ENCODE data around the gene ANP32B.
"Not testable (repeated sequence)": the region's sequence is repeated elsewhere in the genome, so short reads cannot be mapped to it uniquely, and the experiment has no call there.

ANP32B gene

GRCh38 chr9:97962575-97962974 is 20.6 kb upstream of the ANP32B start:
- in situ Hi-C loops (cut with MboI; ENCODE audit: low sequenced_read_pairs): no loop called here

DNA sequence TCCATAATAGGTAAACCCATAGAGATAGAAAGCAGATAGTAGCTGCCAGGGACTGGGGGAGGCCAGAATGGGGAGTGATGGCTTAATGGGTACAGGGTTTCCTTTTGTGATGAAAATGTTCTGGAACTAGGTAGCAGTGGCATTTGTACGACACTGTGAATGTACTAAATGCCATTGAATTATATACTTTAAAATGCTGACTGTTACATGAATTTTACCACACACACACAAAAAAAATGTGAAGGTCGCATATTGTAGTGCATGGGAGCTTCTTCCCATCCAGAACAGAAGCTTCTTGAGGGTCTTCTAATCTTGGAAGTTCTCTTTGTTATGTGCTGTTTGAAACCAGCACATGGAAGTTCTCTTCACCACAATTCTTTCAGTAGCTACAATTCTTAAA is 19.9 kb upstream of the ANP32B start:
- in situ Hi-C loops (cut with MboI; ENCODE audit: low sequenced_read_pairs): no loop called here

GRCh38 chr9:97964901-97965300 is 18.2 kb upstream of the ANP32B start:
- in situ Hi-C loops (cut with MboI; ENCODE audit: low sequenced_read_pairs): no loop called here

GRCh38 chr9:97966493-97966892 is 16.6 kb upstream of the ANP32B start:
- in situ Hi-C loops (cut with MboI; ENCODE audit: low sequenced_read_pairs): no loop called here

DNA sequence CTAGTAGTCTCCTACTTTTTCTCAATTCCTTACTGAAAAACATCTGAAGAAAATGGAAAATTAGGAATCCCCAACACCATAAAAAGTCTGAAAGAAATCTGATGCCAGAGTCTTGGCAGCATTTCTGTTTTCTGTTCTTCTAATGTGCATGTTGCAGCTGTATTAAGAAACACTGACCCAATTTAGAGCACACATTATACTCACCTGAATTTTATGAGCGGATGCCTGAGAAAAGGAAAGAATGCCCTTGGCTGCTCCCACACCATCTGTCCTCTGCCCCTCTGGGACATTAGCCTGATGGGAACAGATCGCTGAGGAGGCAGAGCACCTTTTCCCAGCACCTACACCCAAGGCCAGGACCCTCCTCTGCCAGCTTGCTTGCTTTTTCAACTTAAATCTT is 14.1 kb upstream of the ANP32B start:
- in situ Hi-C loops (cut with MboI; ENCODE audit: low sequenced_read_pairs): no loop called here

- in situ Hi-C loops (cut with MboI; ENCODE audit: low sequenced_read_pairs): no loop called here
Observed at GRCh38 chr9:97970165-97970564, 13.0 kb upstream of the ANP32B start.

- in situ Hi-C loops (cut with MboI; ENCODE audit: low sequenced_read_pairs): no loop called here
Observed at GRCh38 chr9:97972753-97973152, 10.4 kb upstream of the ANP32B start.

GRCh38 chr9:97975376-97975775 is 7.8 kb upstream of the ANP32B start:
- in situ Hi-C loops (cut with MboI; ENCODE audit: low sequenced_read_pairs): no loop called here

GRCh38 chr9:97976633-97977032 is 6.5 kb upstream of the ANP32B start:
- in situ Hi-C loops (cut with MboI; ENCODE audit: low sequenced_read_pairs): not testable (repeated sequence)

DNA sequence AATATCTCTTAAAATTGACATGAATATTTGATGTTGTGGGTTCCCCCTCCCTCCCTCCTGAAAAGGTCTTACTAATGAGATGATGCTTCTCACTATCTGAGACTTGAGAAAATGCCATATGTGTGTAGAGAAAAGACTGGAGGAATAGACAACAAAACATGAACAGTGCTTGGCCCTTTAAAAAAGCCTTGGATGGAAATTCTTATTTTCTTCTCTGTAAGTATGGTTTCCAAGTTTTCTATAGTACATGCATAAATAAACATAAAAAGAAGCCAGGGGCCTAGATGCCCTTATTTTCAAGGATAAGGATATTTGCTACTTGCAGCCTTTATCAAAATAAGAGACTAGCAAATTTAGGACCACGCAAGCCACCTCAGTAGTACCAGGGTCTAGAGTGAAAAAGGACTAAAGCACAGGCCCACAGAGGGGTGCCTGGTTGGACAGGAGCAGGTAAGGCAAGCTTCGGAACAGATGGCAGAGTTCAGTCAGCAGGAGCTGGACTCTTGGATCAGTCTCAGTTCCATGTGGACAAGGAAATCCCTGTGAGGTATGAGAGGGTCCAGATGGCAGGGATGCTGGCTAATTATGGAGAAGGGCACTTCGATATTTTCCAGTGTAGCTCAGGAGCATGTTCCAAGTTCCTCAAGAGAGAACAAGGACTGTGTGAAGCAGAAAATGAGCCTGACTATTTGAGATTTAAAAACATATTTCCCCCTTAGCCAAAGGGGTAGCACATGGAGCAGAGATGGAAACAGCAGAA is 4.6 kb upstream of the ANP32B start:
- in situ Hi-C loops (cut with MboI; ENCODE audit: low sequenced_read_pairs): no loop called here

- in situ Hi-C loops (cut with MboI; ENCODE audit: low sequenced_read_pairs): no loop called here
Observed at GRCh38 chr9:97979788-97980478, 3.2 kb upstream of the ANP32B start.

DNA sequence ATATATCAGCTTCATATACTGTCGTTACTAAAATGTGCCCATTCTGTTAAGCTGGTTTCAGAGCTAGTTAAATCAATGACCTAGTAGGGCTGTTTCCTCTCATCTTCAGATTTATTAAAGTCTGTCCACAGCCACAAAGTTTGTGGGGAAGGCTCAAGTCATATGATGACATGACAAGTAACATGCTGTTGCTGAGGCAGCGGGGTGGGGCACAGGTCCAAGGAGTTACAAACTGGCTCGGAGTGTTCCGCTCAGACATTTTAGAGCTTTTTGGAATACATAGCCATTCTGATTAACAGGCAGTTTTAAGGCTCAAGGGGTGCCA is 2.7 kb upstream of the ANP32B start:
- in situ Hi-C loops (cut with MboI; ENCODE audit: low sequenced_read_pairs): no loop called here

GRCh38 chr9:97980918-97981845 is 2.0 kb upstream of the ANP32B start:
- in situ Hi-C loops (cut with MboI; ENCODE audit: low sequenced_read_pairs): no loop called here

DNA sequence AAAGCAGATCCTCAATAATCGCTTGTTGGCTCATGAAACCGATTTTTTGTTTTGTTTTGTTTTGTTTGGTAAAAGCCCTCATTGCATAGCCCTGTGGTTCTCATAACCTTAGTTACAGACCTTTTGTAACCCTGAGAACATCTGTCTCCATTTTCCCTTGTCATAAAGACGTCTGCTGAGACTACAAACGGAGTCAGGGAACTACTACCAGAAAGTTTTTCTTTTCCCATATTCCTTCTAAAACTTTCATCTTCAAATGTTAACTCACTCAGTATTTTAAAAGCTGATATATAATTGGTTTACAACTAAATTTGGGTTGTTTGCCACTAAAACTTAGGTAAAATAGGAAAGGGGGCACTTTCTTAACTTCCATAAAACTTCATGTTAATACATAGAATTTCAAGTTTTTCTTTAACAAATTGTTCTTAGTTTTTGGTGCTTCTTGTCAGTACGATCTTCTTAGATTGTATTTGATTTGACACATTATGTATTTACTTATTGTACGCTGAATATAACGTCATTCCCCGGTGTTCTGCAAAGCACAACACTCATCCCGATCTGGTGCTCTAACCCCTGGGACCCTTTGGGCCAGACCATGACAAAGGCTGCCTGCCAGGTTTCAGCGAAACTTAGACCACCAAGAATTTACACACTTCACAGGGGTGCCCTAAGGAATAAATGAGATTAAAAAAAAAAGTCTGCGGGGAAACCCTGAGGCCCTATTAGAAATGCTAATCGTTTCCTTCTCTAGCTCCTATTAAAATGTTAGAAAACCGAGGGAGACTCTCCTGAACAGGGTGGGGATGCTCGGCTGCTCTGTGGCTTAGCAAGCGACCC is 1.1 kb upstream of the ANP32B start:
- in situ Hi-C loops (cut with MboI; ENCODE audit: low sequenced_read_pairs): no loop called here

DNA sequence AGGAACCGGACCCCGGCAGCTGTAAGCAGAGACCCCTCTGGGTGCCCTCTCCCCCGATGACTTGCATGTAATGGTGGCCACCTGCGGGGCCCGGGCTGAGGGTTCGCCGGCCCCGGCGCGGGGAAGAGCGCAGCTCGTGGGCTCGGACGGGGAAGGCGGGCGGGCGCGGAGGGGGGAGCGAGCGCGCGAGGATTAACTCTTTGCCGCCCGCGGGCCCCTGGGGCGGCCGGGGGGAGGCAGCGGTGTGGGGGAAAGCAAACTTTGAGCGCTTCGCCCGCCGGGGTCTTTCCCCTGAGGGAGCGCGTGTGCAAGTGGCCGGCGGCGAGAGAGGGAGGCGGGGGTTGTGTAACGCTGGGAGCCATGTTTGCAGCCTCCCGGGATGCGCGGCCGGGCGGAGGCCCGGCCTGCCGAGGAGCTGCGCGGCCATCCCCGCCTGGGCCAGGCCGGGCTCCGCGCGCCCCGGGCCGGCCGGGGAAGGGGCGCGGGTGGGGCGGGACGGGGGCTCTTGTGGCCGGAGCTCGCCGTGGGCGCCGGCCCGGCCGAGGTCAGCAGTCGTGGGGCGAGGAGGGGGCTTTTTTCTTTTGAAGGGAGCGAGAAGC is 547 bp downstream of the ANP32B start:
- in situ Hi-C loops (cut with MboI; ENCODE audit: low sequenced_read_pairs): no loop called here

GRCh38 chr9:97984188-97985057 is 1.3 kb downstream of the ANP32B start:
- in situ Hi-C loops (cut with MboI; ENCODE audit: low sequenced_read_pairs): no loop called here

- in situ Hi-C loops (cut with MboI; ENCODE audit: low sequenced_read_pairs): no loop called here
Observed at GRCh38 chr9:97985058-97985861, 2.1 kb downstream of the ANP32B start.

DNA sequence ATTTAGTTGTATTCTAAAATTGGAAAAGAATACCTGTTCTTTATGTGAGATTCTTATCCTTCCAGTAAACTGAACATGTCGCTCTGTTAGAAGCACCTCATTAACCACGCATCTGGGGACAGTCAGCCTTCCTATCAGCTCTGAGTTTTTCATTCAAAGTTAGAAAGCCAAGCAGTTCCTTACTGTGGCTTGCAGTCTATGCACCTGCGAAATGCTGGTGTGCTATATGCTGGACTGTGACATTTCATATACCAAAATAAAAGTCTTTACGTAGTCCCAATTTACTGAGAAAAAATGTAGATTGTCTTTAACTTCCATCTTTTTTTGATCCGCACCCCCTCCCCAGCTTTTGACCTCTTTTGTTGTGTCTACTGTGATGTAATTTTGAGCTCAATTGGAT is 4.3 kb downstream of the ANP32B start:
- in situ Hi-C loops (cut with MboI; ENCODE audit: low sequenced_read_pairs): no loop called here

DNA sequence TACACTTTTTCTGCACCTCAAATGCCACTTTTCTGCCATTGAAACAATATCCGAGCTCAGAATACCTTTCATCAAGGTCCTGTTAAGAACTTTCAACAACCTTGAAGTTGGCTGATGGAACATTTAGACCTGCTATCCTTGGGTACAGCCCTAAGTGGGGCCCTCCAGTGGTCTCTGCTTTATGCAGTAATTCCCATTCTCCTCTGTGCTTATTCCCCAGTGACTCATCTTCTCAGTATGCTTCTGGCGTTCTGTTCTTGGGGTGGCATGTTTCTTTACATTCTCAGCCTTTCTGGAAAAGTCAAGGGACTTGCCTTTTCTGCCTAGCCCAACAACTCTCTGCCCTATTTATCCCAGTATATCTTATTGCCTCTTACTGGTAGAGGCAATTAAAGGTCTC is 7.1 kb downstream of the ANP32B start:
- in situ Hi-C loops (cut with MboI; ENCODE audit: low sequenced_read_pairs): no loop called here
